ENCODE measurements around the gene EDDM3A.

- TF ChIP-seq EZH2 (IDR thresholded peaks at IDR 0.05; ENCODE audit: insufficient read depth, poor library complexity, severe bottlenecking) (no peak), EZH2phosphoT487 (IDR thresholded peaks at IDR 0.05; ENCODE audit: insufficient read depth, low read depth) (no peak)
Measured at GRCh38 chr14:20698934-20699333, 46.8 kb upstream of the EDDM3A start.
